Neuronal stem cell (in vitro differentiated cells): ENCODE results near the gene FASLG. TPM values are rescaled to one million over a fixed set of nuclear protein-coding genes. Genes with fewer than 3 reads are reported as not detected.

Source experiments
- DNase-seq: peaks from one replicate; pipeline ENCODE4 v3.0.0-alpha.2; 2013; ENCODE audit warnings: low spot score
- H2AFZ ChIP-seq: one replicate; pipeline ENCODE4 v1.6.1; 2013; ENCODE audit warnings: mild to moderate bottlenecking, low read length, inconsistent platforms
- H2AK5ac ChIP-seq: 2 replicates; pipeline ENCODE4 v1.6.1; 2013; ENCODE audit warnings: low read depth, mild to moderate bottlenecking, inconsistent platforms, low read length, moderate library complexity, mixed read lengths
- H2BK120ac ChIP-seq: 2 replicates; pipeline ENCODE4 v1.6.1; 2013; ENCODE audit warnings: low read depth, mild to moderate bottlenecking, inconsistent platforms, low read length, moderate library complexity, mixed read lengths
- H2BK12ac ChIP-seq: one replicate; pipeline ENCODE4 v1.6.1; 2013; ENCODE audit warnings: low read length, inconsistent platforms
- H2BK15ac ChIP-seq: 2 replicates; pipeline ENCODE4 v1.6.1; 2013; ENCODE audit warnings: mild to moderate bottlenecking, low read length, inconsistent platforms, mixed read lengths
- H2BK5ac ChIP-seq: one replicate; pipeline ENCODE4 v1.6.1; 2013; ENCODE audit warnings: inconsistent platforms, mild to moderate bottlenecking, low read length, moderate library complexity
- H3K14ac ChIP-seq: one replicate; pipeline ENCODE4 v1.6.1; 2013; ENCODE audit warnings: low read length, inconsistent platforms
- H3K18ac ChIP-seq: 2 replicates; pipeline ENCODE4 v1.6.1; 2013; ENCODE audit warnings: low read length, inconsistent platforms
- H3K23ac ChIP-seq: 2 replicates; pipeline ENCODE4 v1.6.1; 2013; ENCODE audit warnings: low read depth, mild to moderate bottlenecking, mixed read lengths, low read length, inconsistent platforms; ENCODE audit not compliant: poor library complexity
- H3K27ac ChIP-seq: replicated peaks from 3 replicates; pipeline ENCODE4 v1.5.1; 2013; ENCODE audit warnings: low read length, inconsistent platforms
- H3K27me3 ChIP-seq, 3 experiments: 2 replicates each; pipeline ENCODE4 v1.6.1; 2013; ENCODE audit warnings: low read length in 3 of 3, mild to moderate bottlenecking in 2 of 3, inconsistent platforms in 1 of 3, low read depth in 1 of 3, mixed read lengths in 1 of 3, moderate library complexity in 1 of 3; ENCODE audit not compliant: control insufficient read depth in 3 of 3, insufficient read depth in 3 of 3
- H3K36me3 ChIP-seq, 2 donors: replicated peaks in 1 of 2; 2 replicates each; pipeline ENCODE4 v1.6.1; 2013; ENCODE audit warnings: low read length in 2 of 2; ENCODE audit not compliant: control insufficient read depth in 2 of 2, insufficient read depth in 2 of 2
- H3K4ac ChIP-seq: 2 replicates; pipeline ENCODE4 v1.6.1; 2013; ENCODE audit warnings: inconsistent platforms, mild to moderate bottlenecking, low read length, moderate library complexity
- H3K4me1 ChIP-seq, 2 donors: 1 replicate in 1 of 2; 2 replicates in 1 of 2; pipeline ENCODE4 v1.6.1; 2013; ENCODE audit warnings: low read length in 2 of 2, low read depth in 1 of 2; ENCODE audit not compliant: control insufficient read depth in 2 of 2, insufficient read depth in 1 of 2
- H3K4me2 ChIP-seq: one replicate; pipeline ENCODE4 v1.6.1; 2013; ENCODE audit warnings: mild to moderate bottlenecking, low read length, inconsistent platforms; ENCODE audit not compliant: insufficient read depth, poor library complexity, severe bottlenecking
- H3K4me3 ChIP-seq, 2 donors: 2 replicates each; pipeline ENCODE4 v1.5.1; 2013; ENCODE audit warnings: low read length in 2 of 2, mild to moderate bottlenecking in 2 of 2, inconsistent platforms in 1 of 2, moderate library complexity in 1 of 2
- H3K79me1 ChIP-seq: one replicate; pipeline ENCODE4 v1.6.1; 2013; ENCODE audit warnings: low read depth, mild to moderate bottlenecking, inconsistent platforms, low read length, moderate library complexity
- H3K9ac ChIP-seq: one replicate; pipeline ENCODE4 v1.6.1; 2013; ENCODE audit warnings: mild to moderate bottlenecking, low read depth, low read length, inconsistent platforms; ENCODE audit not compliant: poor library complexity
- H3K9me3 ChIP-seq, 2 donors: replicated peaks in 1 of 2; 2 replicates each; pipeline versions ENCODE3 to v1.6.1; 2013; ENCODE audit warnings: low read length in 2 of 2, mild to moderate bottlenecking in 2 of 2, inconsistent platforms in 1 of 2, low read depth in 1 of 2, mixed read lengths in 1 of 2, moderate library complexity in 1 of 2; ENCODE audit not compliant: control insufficient read depth in 2 of 2, insufficient read depth in 1 of 2
- H4K8ac ChIP-seq: one replicate; pipeline ENCODE4 v1.6.1; 2013; ENCODE audit warnings: low read depth, mild to moderate bottlenecking, inconsistent platforms, low read length, moderate library complexity
- H4K91ac ChIP-seq: one replicate; pipeline ENCODE4 v1.6.1; 2013; ENCODE audit warnings: low read length, low read depth, mild to moderate bottlenecking, inconsistent platforms; ENCODE audit not compliant: poor library complexity
- WGBS, 2 donors: extraction: QIAGEN DNeasy Blood & Tissue Kit; methylation state at CpG; one replicate each; pipeline ENCODE4 v1.1.7; 2013; ENCODE audit warnings: missing lambda C conversion rate in 2 of 2, mixed read lengths in 1 of 2; ENCODE audit not compliant: insufficient read length in 2 of 2, insufficient replicate concordance in 1 of 2; ENCODE audit errors: extremely low coverage in 2 of 2; 5-methylcytosine and 5-hydroxymethylcytosine counted together
- polyA plus RNA-seq, 2 experiments: library from polyadenylated mRNA; stranded (reverse); fragments of 200-250 nt; gene quantifications; one replicate each; pipeline ENCODE4 v1.2.3, GENCODE V29; 2013

FASLG gene, protein sequence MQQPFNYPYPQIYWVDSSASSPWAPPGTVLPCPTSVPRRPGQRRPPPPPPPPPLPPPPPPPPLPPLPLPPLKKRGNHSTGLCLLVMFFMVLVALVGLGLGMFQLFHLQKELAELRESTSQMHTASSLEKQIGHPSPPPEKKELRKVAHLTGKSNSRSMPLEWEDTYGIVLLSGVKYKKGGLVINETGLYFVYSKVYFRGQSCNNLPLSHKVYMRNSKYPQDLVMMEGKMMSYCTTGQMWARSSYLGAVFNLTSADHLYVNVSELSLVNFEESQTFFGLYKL
- polyA plus RNA-seq (2013, experiment 1 of 2) = not detected
- not detected for polyA plus RNA-seq (2013, experiment 2 of 2)

DNA sequence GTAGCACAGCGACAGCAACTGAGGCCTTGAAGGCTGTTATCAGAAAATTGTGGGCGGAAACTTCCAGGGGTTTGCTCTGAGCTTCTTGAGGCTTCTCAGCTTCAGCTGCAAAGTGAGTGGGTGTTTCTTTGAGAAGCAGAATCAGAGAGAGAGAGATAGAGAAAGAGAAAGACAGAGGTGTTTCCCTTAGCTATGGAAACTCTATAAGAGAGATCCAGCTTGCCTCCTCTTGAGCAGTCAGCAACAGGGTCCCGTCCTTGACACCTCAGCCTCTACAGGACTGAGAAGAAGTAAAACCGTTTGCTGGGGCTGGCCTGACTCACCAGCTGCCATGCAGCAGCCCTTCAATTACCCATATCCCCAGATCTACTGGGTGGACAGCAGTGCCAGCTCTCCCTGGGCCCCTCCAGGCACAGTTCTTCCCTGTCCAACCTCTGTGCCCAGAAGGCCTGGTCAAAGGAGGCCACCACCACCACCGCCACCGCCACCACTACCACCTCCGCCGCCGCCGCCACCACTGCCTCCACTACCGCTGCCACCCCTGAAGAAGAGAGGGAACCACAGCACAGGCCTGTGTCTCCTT lies at the start of gene FASLG:
Gene FASLG, plus strand, starts transcription at position 233 of the 583 bp plus-strand sequence. Its CDS starts 99 bp downstream, at position 332.
- Histone ChIP-seq H3K4me1 (no peaks in the 10 kb centered on the region), H3K18ac (peak within 1 kb of the TSS; percentile 35), H3K14ac (no peak within 1 kb of the TSS), H3K4me2 (no peak within 1 kb of the TSS), H3K36me3 (no peaks in the 10 kb centered on the region), H2BK15ac (no peak within 1 kb of the TSS), H2AK5ac (peak within 1 kb of the TSS; percentile 60), H4K8ac (no peak within 1 kb of the TSS), H2BK120ac (no peak within 1 kb of the TSS), H3K79me1 (no peaks in the 10 kb centered on the region), H3K4ac (no peak within 1 kb of the TSS), H2BK12ac (no peak within 1 kb of the TSS), H3K9me3 (no peaks in the 10 kb centered on the region), H3K27me3 (no peaks in the 10 kb centered on the region), H2AFZ (no peak within 1 kb of the TSS), H2BK5ac (no peak within 1 kb of the TSS), H3K4me3 (no peak within 1 kb of the TSS), H3K9ac (no peak within 1 kb of the TSS), H3K27ac (no peak within 1 kb of the TSS), H3K23ac (no peak within 1 kb of the TSS), H4K91ac (no peak within 1 kb of the TSS)
- DNase-seq = no peak
- no CpG with 5 or more reads among the region's 11 CpGs for WGBS, 2 donors

DNA sequence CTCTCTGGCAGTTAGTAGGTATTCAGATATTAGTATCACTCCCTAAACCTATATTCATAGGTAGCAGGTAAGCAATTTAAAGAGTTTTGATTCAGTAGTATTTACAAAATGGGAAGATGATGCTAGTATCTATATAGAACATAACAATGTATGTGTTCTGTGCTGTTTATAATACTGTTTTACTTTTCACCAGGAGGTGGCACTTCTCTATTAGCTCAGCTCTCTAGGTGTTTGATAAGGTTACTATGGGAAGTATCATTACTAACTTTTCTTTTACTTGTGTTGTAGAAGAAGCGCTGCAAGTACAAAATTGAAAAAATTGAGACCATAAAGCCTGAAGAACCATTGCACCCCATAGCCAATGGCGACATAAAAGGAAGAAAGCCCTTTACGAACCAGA lies 49.4 kb upstream of the FASLG start:
- no CpG with 5 or more reads among the region's 3 CpGs for WGBS, 2 donors
- Histone ChIP-seq H2AK5ac (no peak overlapping the region), H2BK12ac (no peak overlapping the region), H3K4ac (no peak overlapping the region), H3K27ac (no peak overlapping the region), H3K79me1 (no peaks in the 10 kb centered on the region), H2BK15ac (no peak overlapping the region), H3K4me3 (no peak overlapping the region), H3K9me3 (no peaks in the 10 kb centered on the region), H2AFZ (no peak overlapping the region), H2BK5ac (no peak overlapping the region), H4K8ac (no peak overlapping the region), H3K4me1 (peaks cover 0 to 1% of the 10 kb centered on the region in 2 donors), H3K23ac (no peak overlapping the region), H3K18ac (no peak overlapping the region), H4K91ac (no peak overlapping the region), H3K14ac (no peak overlapping the region), H3K9ac (no peak overlapping the region), H3K36me3 (peaks cover 6 to 61% of the 10 kb centered on the region in 2 donors), H3K4me2 (no peak overlapping the region), H3K27me3 (no peaks in the 10 kb centered on the region), H2BK120ac (no peak overlapping the region)
- no peak for DNase-seq

DNA sequence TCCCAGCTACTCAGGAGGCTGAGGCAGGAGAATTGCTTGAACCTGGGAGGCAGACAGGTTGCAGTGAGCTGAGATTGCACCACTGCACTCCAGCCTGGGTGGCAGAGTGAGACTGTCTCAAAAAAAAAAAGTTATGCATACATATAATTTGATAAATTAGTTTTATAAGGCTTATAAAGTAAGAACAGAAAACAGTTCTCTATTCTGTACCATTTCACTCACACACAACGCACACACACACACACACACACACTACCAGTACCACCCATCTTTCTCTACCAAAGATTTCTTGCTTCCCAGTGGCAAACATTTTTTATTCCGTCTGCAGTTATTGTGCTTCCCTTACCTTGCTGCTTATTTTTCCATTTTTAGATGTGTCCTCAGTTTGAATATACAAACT lies 46.4 kb upstream of the FASLG start:
- Histone ChIP-seq H2AFZ (no peak overlapping the region), H3K4me2 (no peak overlapping the region), H2BK120ac (no peak overlapping the region), H3K4me3 (no peak overlapping the region), H4K91ac (no peak overlapping the region), H2BK5ac (no peak overlapping the region), H3K4ac (no peak overlapping the region), H3K36me3 (peaks cover 4 to 45% of the 10 kb centered on the region in 2 donors), H3K27ac (no peak overlapping the region), H3K4me1 (no peaks in the 10 kb centered on the region), H3K9ac (no peak overlapping the region), H3K14ac (no peak overlapping the region), H4K8ac (no peak overlapping the region), H2BK15ac (no peak overlapping the region), H3K79me1 (no peaks in the 10 kb centered on the region), H3K18ac (no peak overlapping the region), H2AK5ac (no peak overlapping the region), H3K23ac (no peak overlapping the region), H3K27me3 (no peaks in the 10 kb centered on the region), H2BK12ac (no peak overlapping the region), H3K9me3 (peaks cover 0 to 2% of the 10 kb centered on the region in 2 donors)
- WGBS, 2 donors = no CpG with 5 or more reads among the region's 2 CpGs
- no peak for DNase-seq

DNA sequence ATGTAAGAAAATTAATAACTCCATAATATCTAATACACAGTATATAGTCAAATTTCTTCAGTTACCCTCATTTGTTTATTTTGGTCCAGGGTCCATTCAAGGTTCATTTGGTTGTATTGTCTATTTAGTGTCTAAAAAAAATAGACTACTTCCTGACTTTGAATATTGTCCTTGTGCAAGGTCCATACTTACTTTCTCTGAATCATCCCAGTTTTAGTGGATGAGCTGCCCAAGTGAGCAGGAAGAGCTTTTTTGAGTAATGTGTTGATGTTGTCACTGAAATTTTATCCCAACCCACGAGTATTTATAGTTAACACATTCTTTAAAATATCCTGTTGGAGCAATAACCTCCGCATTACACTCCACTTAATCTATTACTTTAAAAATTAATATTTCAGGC lies 45.6 kb upstream of the FASLG start:
- DNase-seq = no peak
- Histone ChIP-seq H3K4me3 (no peak overlapping the region), H3K36me3 (peaks cover 4 to 43% of the 10 kb centered on the region in 2 donors), H3K27me3 (no peaks in the 10 kb centered on the region), H3K4ac (no peak overlapping the region), H2BK5ac (no peak overlapping the region), H4K8ac (no peak overlapping the region), H3K4me1 (no peaks in the 10 kb centered on the region), H3K14ac (no peak overlapping the region), H3K4me2 (no peak overlapping the region), H3K9ac (no peak overlapping the region), H4K91ac (no peak overlapping the region), H3K23ac (no peak overlapping the region), H2BK15ac (no peak overlapping the region), H2BK120ac (no peak overlapping the region), H3K79me1 (no peaks in the 10 kb centered on the region), H3K9me3 (peaks cover 0 to 2% of the 10 kb centered on the region in 2 donors), H2AFZ (no peak overlapping the region), H3K27ac (no peak overlapping the region), H2AK5ac (no peak overlapping the region), H3K18ac (no peak overlapping the region), H2BK12ac (no peak overlapping the region)
- no CpG with 5 or more reads among the region's 2 CpGs for WGBS, 2 donors
